Measurements from ENCODE around the gene POTEC.
"Not testable (repeated sequence)": the region's sequence is repeated elsewhere in the genome, so short reads cannot be mapped to it uniquely, and the experiment has no call there.

DNA sequence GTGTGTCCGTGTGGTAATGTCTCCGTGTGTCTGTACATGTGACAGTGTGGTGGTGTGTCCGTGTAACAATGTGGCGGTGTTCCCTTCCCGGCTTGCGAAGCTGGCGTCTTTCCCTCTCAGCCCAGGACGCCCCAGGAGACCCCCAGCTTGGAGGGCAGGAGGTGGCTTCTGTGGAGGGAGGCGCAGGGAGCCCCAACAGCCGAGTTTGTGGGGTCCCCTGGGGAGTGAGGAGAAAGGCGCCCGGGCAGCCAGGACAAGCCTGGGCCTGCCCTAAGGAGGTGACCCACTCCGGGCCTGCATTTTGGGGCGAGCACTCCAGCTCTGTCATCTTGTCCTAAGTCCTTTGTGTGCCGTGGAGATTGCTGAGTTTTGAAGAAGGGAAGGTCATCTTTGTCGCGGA, 54.6 kb downstream of the POTEC start:
- TF ChIP-seq ARNT (IDR thresholded peaks at IDR 0.05); BHLHE40 (IDR thresholded peaks at IDR 0.05; ENCODE audit: borderline replicate concordance); FOXM1 (IDR thresholded peaks at IDR 0.05; ENCODE audit: borderline replicate concordance); L3MBTL2 (conservative IDR thresholded peaks at IDR 0.05): not testable (repeated sequence)
- TF ChIP-seq, protein P1, sequence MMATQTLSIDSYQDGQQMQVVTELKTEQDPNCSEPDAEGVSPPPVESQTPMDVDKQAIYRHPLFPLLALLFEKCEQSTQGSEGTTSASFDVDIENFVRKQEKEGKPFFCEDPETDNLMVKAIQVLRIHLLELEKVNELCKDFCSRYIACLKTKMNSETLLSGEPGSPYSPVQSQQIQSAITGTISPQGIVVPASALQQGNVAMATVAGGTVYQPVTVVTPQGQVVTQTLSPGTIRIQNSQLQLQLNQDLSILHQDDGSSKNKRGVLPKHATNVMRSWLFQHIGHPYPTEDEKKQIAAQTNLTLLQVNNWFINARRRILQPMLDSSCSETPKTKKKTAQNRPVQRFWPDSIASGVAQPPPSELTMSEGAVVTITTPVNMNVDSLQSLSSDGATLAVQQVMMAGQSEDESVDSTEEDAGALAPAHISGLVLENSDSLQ (IDR thresholded peaks at IDR 0.05), result not testable (repeated sequence)
